SU-DHL-6 (cell line): ENCODE results near the gene SLC2A2.

Experiments used
- H2AFZ ChIP-seq: fragments of 200-600 bp; sonication (generic); 2 replicates; pipeline ENCODE4 v1.6.1; 2014; ENCODE audit warnings: low read depth, mild to moderate bottlenecking, moderate library complexity, mixed read lengths, antibody characterized with exemption, low read length; ENCODE audit not compliant: severe bottlenecking
- H3F3A ChIP-seq: fragments of 200-600 bp; shearing (Covaris generic); 2 replicates; pipeline ENCODE4 v1.6.0; 2016; ENCODE audit warnings: antibody characterized with exemption, mild to moderate bottlenecking; ENCODE audit not compliant: insufficient read depth
- H3K27ac ChIP-seq: fragments of 200-600 bp; sonication (generic); 2 replicates; pipeline ENCODE4 v1.5.1; 2016; ENCODE audit warnings: low read depth, mild to moderate bottlenecking, low read length, moderate library complexity, mixed read lengths
- H3K27me3 ChIP-seq: fragments of 200-600 bp; sonication (generic), shearing (Covaris generic); 2 replicates; pipeline ENCODE4 v1.6.0; 2014; ENCODE audit warnings: mild to moderate bottlenecking, low read length
- H3K36me3 ChIP-seq: fragments of 200-600 bp; sonication (generic); 2 replicates; pipeline ENCODE4 v1.6.1; 2014; ENCODE audit warnings: mild to moderate bottlenecking, low read length, mixed read lengths
- H3K4me2 ChIP-seq: fragments of 300-600, 200-600 bp; shearing (Covaris generic), sonication (generic); 2 replicates; pipeline ENCODE4 v1.6.0; 2014; ENCODE audit warnings: low read length, low read depth, mild to moderate bottlenecking; ENCODE audit not compliant: poor library complexity, severe bottlenecking
- H3K4me3 ChIP-seq: fragments of 200-600 bp; sonication (generic); 2 replicates; pipeline ENCODE4 v1.5.1; 2014; ENCODE audit warnings: antibody characterized with exemption, low read length, mild to moderate bottlenecking, mixed read lengths; ENCODE audit not compliant: insufficient read depth, poor library complexity, severe bottlenecking
- H3K79me2 ChIP-seq: fragments of 200-600 bp; sonication (generic); 2 replicates; pipeline ENCODE4 v1.6.1; 2014; ENCODE audit warnings: mild to moderate bottlenecking, low read length, moderate library complexity; ENCODE audit not compliant: insufficient read depth
- H3K9ac ChIP-seq: fragments of 200-600 bp; sonication (generic); 2 replicates; pipeline ENCODE4 v1.7.0; 2014; ENCODE audit warnings: mild to moderate bottlenecking, low read length
- H3K9me2 ChIP-seq: fragments of 200-600 bp; sonication (generic); replicated peaks from 2 replicates; pipeline ENCODE4 v1.6.1; 2014; ENCODE audit warnings: low read length; ENCODE audit not compliant: insufficient read depth
- H3K9me3 ChIP-seq: fragments of 200-600 bp; sonication (generic); 2 replicates; pipeline ENCODE4 v1.6.1; 2014; ENCODE audit warnings: low read length, mixed read lengths; ENCODE audit not compliant: insufficient read depth
- H4K20me1 ChIP-seq: fragments of 200-600 bp; sonication (generic); 2 replicates; pipeline ENCODE4 v1.6.1; 2014; ENCODE audit warnings: low read depth, mild to moderate bottlenecking, antibody characterized with exemption, low read length, moderate library complexity, mixed read lengths
- EZH2phosphoT487 ChIP-seq: fragments of 200-600 bp; sonication (generic), shearing (Covaris generic); conservative IDR thresholded peaks from 2 replicates; pipeline ENCODE4 v1.6.1; 2018; ENCODE audit warnings: mild to moderate bottlenecking, antibody characterized with exemption, low read length, moderate library complexity, mixed read lengths
- TF ChIP-seq, protein P1 (sequence below): fragments of 200-600 bp; sonication (generic); IDR thresholded peaks from one replicate; pipeline ENCODE4 v1.5.1; 2017; ENCODE audit warnings: antibody characterized with exemption, mild to moderate bottlenecking, low read length, moderate library complexity; ENCODE audit not compliant: insufficient read depth, poor library complexity, severe bottlenecking

Gene SLC2A2

GRCh38 chr3:171000281-171000680, 26.2 kb downstream of the SLC2A2 start:
- H4K20me1 ChIP-seq, result no peaks in the 10 kb centered on the region
- H3K27me3 ChIP-seq, result no peaks in the 10 kb centered on the region
- H3K36me3 ChIP-seq, result no peaks in the 10 kb centered on the region
- H3F3A ChIP-seq, result no peaks in the 10 kb centered on the region
- H3K9me3 ChIP-seq, result no peaks in the 10 kb centered on the region
- H3K27ac ChIP-seq, result no peak overlapping the region
- no peak overlapping the region for H3K4me3 ChIP-seq
- no peak overlapping the region for H2AFZ ChIP-seq
- H3K9me2 ChIP-seq, result no peaks in the 10 kb centered on the region
- no peak for TF ChIP-seq EZH2phosphoT487
- TF ChIP-seq, protein P1, sequence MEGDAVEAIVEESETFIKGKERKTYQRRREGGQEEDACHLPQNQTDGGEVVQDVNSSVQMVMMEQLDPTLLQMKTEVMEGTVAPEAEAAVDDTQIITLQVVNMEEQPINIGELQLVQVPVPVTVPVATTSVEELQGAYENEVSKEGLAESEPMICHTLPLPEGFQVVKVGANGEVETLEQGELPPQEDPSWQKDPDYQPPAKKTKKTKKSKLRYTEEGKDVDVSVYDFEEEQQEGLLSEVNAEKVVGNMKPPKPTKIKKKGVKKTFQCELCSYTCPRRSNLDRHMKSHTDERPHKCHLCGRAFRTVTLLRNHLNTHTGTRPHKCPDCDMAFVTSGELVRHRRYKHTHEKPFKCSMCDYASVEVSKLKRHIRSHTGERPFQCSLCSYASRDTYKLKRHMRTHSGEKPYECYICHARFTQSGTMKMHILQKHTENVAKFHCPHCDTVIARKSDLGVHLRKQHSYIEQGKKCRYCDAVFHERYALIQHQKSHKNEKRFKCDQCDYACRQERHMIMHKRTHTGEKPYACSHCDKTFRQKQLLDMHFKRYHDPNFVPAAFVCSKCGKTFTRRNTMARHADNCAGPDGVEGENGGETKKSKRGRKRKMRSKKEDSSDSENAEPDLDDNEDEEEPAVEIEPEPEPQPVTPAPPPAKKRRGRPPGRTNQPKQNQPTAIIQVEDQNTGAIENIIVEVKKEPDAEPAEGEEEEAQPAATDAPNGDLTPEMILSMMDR, result no peak
- no peaks in the 10 kb centered on the region for H3K79me2 ChIP-seq
- H3K4me2 ChIP-seq, result no peak overlapping the region
- no peak overlapping the region for H3K9ac ChIP-seq

- Histone ChIP-seq H2AFZ (no peak overlapping the region), H3K27me3 (no peaks in the 10 kb centered on the region), H3K9me3 (no peaks in the 10 kb centered on the region), H3K79me2 (no peaks in the 10 kb centered on the region), H3K4me2 (no peak overlapping the region), H4K20me1 (no peaks in the 10 kb centered on the region), H3K9me2 (no peaks in the 10 kb centered on the region), H3K36me3 (no peaks in the 10 kb centered on the region), H3F3A (no peaks in the 10 kb centered on the region), H3K4me3 (no peak overlapping the region), H3K9ac (no peak overlapping the region), H3K27ac (no peak overlapping the region)
- TF ChIP-seq, protein P1, result no peak
- TF ChIP-seq EZH2phosphoT487, result no peak
Observed at GRCh38 chr3:170999737-171000242, 26.7 kb downstream of the SLC2A2 start.

- no peaks in the 10 kb centered on the region for H3K9me3 ChIP-seq
- no peak for TF ChIP-seq EZH2phosphoT487
- no peak overlapping the region for H3K4me3 ChIP-seq
- no peaks in the 10 kb centered on the region for H4K20me1 ChIP-seq
- H3K79me2 ChIP-seq, result no peaks in the 10 kb centered on the region
- H3K36me3 ChIP-seq, result no peaks in the 10 kb centered on the region
- H3K27me3 ChIP-seq, result no peaks in the 10 kb centered on the region
- H3K4me2 ChIP-seq, result no peak overlapping the region
- no peaks in the 10 kb centered on the region for H3F3A ChIP-seq
- H3K9ac ChIP-seq, result no peak overlapping the region
- no peak overlapping the region for H2AFZ ChIP-seq
- no peak overlapping the region for H3K27ac ChIP-seq
- no peaks in the 10 kb centered on the region for H3K9me2 ChIP-seq
Observed at GRCh38 chr3:170997961-170998913, 28.3 kb downstream of the SLC2A2 start.

GRCh38 chr3:170992854-170993253, 33.7 kb downstream of the SLC2A2 start:
- Histone ChIP-seq H4K20me1 (no peaks in the 10 kb centered on the region), H3K36me3 (no peaks in the 10 kb centered on the region)

More at GRCh38 chr3:170992854-170993253, 33.7 kb downstream of the SLC2A2 start:
- Histone ChIP-seq H3K9me3 (no peaks in the 10 kb centered on the region), H3K9me2 (no peaks in the 10 kb centered on the region), H3K9ac (no peak overlapping the region), H3K4me2 (no peak overlapping the region), H3K79me2 (no peaks in the 10 kb centered on the region), H3F3A (no peaks in the 10 kb centered on the region), H3K27me3 (no peaks in the 10 kb centered on the region), H3K4me3 (no peak overlapping the region), H3K27ac (no peak overlapping the region), H2AFZ (no peak overlapping the region)
- TF ChIP-seq, protein P1, result no peak
- no peak for TF ChIP-seq EZH2phosphoT487
